Measurements from ENCODE around the gene MYO3B. TPM values are rescaled to one million over a fixed set of nuclear protein-coding genes. Genes with fewer than 3 reads are reported as not detected.

MYO3B gene
- total and polyA plus RNA-seq, 2 of the 8 experiments (the other 6 are each of a cell fraction or from before 2014, with no cell fraction given) = 0.17 to 0.19 TPM

GRCh38 chr2:170610615-170611014, 432.7 kb downstream of the MYO3B start:
- Histone ChIP-seq H4K8ac (ENCODE audit: extremely low read depth, insufficient read depth, low read length) (no peak overlapping the region), H3K9ac (replicated peaks in 1 of 4; ENCODE audit: extremely low read depth in 1 of 4, low read depth in 3 of 4, low read length in 3 of 4) (no peak overlapping the region), H3K36me3 (ENCODE audit: control insufficient read depth in 2 of 4, insufficient read depth in 4 of 4, low read length in 3 of 4) (no peaks in the 10 kb centered on the region), H2BK5ac (ENCODE audit: low read depth, low read length) (no peak overlapping the region), H3K23me2 (ENCODE audit: low read depth, low read length) (no peaks in the 10 kb centered on the region), H2BK20ac (ENCODE audit: low read length) (no peak overlapping the region), H3K14ac (ENCODE audit: insufficient read length) (no peak overlapping the region), H4K20me1 (replicated peaks in 1 of 2; ENCODE audit: control insufficient read depth in 1 of 2, insufficient read depth in 2 of 2, low read length in 2 of 2) (no peaks in the 10 kb centered on the region), H3K9me3 (ENCODE audit: insufficient read depth in 2 of 2, low read depth in 1 of 2, low read length in 1 of 2) (0 out of 4 replicates have a peak, but pooled peaks cover 0 to 5% of the 10 kb centered on the region in 2 experiments), H4K91ac (replicated peaks; ENCODE audit: insufficient read length, low read length) (no peak overlapping the region), H2BK15ac (ENCODE audit: low read length) (no peak overlapping the region), H2BK12ac (ENCODE audit: low read depth, low read length) (no peak overlapping the region), H2AK5ac (ENCODE audit: low read depth, low read length) (no peak overlapping the region), H3K4me2 (ENCODE audit: insufficient read depth in 1 of 2, low read depth in 2 of 2, low read length in 2 of 2) (no peak overlapping the region), H3K23ac (ENCODE audit: insufficient read length) (no peak overlapping the region), H3K4me3 (ENCODE audit: extremely low read depth in 1 of 4, insufficient read depth in 2 of 4, low read depth in 3 of 4, low read length in 4 of 4) (no peak overlapping the region), H4K5ac (ENCODE audit: insufficient read length, low read depth, low read length) (no peak overlapping the region), H3K56ac (replicated peaks; ENCODE audit: insufficient read length, low read depth, low read length) (no peak overlapping the region), H3K27me3 (replicated peaks in 1 of 4; ENCODE audit: control insufficient read depth in 3 of 4, extremely low read depth in 1 of 4, insufficient read depth in 3 of 4, low read length in 3 of 4) (no peaks in the 10 kb centered on the region), H3K4ac (replicated peaks; ENCODE audit: insufficient read length, low read depth, low read length) (no peak overlapping the region), H3K18ac (ENCODE audit: extremely low read depth, low read length) (no peak overlapping the region), H3K79me2 (ENCODE audit: control insufficient read depth in 1 of 2, insufficient read depth in 2 of 2, low read length in 2 of 2) (no peaks in the 10 kb centered on the region), H3K4me1 (replicated peaks in 1 of 4; ENCODE audit: control insufficient read depth in 3 of 4, insufficient read depth in 4 of 4, low read length in 3 of 4) (no peaks in the 10 kb centered on the region), H2BK120ac (replicated peaks; ENCODE audit: low read depth, low read length) (no peak overlapping the region), H3K27ac (ENCODE audit: low read depth, low read length) (no peak overlapping the region), H3K79me1 (ENCODE audit: low read depth, low read length) (no peaks in the 10 kb centered on the region), H2AFZ (ENCODE audit: low read length) (no peak overlapping the region)
- FAIRE-seq = no peak
- WGBS, 2 experiments (ENCODE audit: extremely low coverage in 1 of 2, insufficient coverage in 1 of 2, insufficient read length in 1 of 2, insufficient replicate concordance in 2 of 2, low coverage in 1 of 2, low lambda C conversion rate in 2 of 2, missing lambda C conversion rate in 1 of 2) = 90% methylated on average over 2 of the region's 2 CpGs; no CpG with 5 or more reads in 1 of the 2 experiments
- CTCF ChIA-PET (ENCODE audit: partially characterized antibody) = interaction anchor here (0.6 to 1.4 kb wide), 3 partner anchors 85 to 204 kb away, joined by 3 to 4 read pairs (median 4); no protein-coding TSS in a partner anchor
- no peak for DNase-seq (ENCODE audit: low read depth in 1 of 2, low spot score in 2 of 2)
- POLR2A ChIA-PET (ENCODE audit: partially characterized antibody) = interaction anchor here (0.6 kb wide), 1 partner anchor 357 kb away, joined by 3 read pairs; no protein-coding TSS in a partner anchor
- TF ChIP-seq CTBP2 (IDR thresholded peaks at IDR 0.05; ENCODE audit: borderline replicate concordance, insufficient read depth, insufficient read length, low read length) = no peak
- TF ChIP-seq ASH2L (IDR thresholded peaks at IDR 0.05; ENCODE audit: low read length) = no peak
- TF ChIP-seq KDM1A (IDR thresholded peaks at IDR 0.05; ENCODE audit: borderline replicate concordance, low read length) = no peak
- TF ChIP-seq RBBP5 (IDR thresholded peaks at IDR 0.05; ENCODE audit: borderline replicate concordance, low read depth, low read length) = no peak
- TF ChIP-seq SIX5 (IDR thresholded peaks at IDR 0.05; ENCODE audit: low read depth, low read length) = no peak
- TF ChIP-seq JUN (IDR thresholded peaks at IDR 0.05; ENCODE audit: low read depth, low read length) = no peak
- no peak for TF ChIP-seq HDAC2 (IDR thresholded peaks at IDR 0.05; ENCODE audit: borderline replicate concordance in 1 of 2, low read depth in 2 of 2, low read length in 2 of 2)
- TF ChIP-seq RXRA (IDR thresholded peaks at IDR 0.05; ENCODE audit: insufficient read depth, low read depth, low read length) = no peak
- TF ChIP-seq JUND (IDR thresholded peaks at IDR 0.05; ENCODE audit: low read length) = no peak
- no peak for TF ChIP-seq SIRT6 (IDR thresholded peaks at IDR 0.05; ENCODE audit: low read length)
- TF ChIP-seq, protein P1, sequence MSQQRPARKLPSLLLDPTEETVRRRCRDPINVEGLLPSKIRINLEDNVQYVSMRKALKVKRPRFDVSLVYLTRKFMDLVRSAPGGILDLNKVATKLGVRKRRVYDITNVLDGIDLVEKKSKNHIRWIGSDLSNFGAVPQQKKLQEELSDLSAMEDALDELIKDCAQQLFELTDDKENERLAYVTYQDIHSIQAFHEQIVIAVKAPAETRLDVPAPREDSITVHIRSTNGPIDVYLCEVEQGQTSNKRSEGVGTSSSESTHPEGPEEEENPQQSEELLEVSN (IDR thresholded peaks at IDR 0.05) = no peak
- no peak for TF ChIP-seq BCL11A (IDR thresholded peaks at IDR 0.05; ENCODE audit: low read depth in 2 of 2, low read length in 2 of 2)
- TF ChIP-seq TAF7 (optimal IDR thresholded peaks at IDR 0.05; ENCODE audit: borderline replicate concordance, low read depth, low read length) = no peak
- no peak for TF ChIP-seq CHD2 (IDR thresholded peaks at IDR 0.05; ENCODE audit: low read length)
